Right ventricle myocardium superior (tissue), 1 donor: ENCODE data around the gene ARHGAP11A. TPM values are rescaled to one million over a fixed set of nuclear protein-coding genes. Genes with fewer than 3 reads are reported as not detected.
"Not testable (repeated sequence)": the region's sequence is repeated elsewhere in the genome, so short reads cannot be mapped to it uniquely, and the experiment has no call there.

Experiments used
- ATAC-seq: fragments of 200-7000 bp; cut with Tn5 transposase; one replicate; pipeline ENCODE4 v1.9.1; 2020; ENCODE audit warnings: mild to moderate bottlenecking; ENCODE audit not compliant: poor library complexity
- DNase-seq: peaks from one replicate; pipeline ENCODE4 v3.0.0-alpha.2; 2020
- intact Hi-C: fragments of 100-400 bp; cut with DNase I; formaldehyde crosslinking; loops from one replicate; pipeline ENCODE4 v1.11.2; 2022
- long read RNA-seq: library from polyadenylated mRNA; unstranded; transcript quantifications from one replicate; pipeline ENCODE4 v2.0.0, GENCODE V29; 2021
- total RNA-seq: library from RNA; stranded (reverse); fragmentation: NEBNext Ultra II Directional; extraction: Animal tissue kit (Norgen Biotek cat#: 25700); gene quantifications from one replicate; pipeline ENCODE4 v1.2.1, GENCODE V29; 2021
- donor health status: DM: no; HTN: yes; CAD: no; lungs with severe emphysema.

Gene ARHGAP11A
- 1.5 TPM for total RNA-seq
- long read RNA-seq, full-length matches to known transcripts = 2 of 3 reads
- long read RNA-seq, partial matches to known transcripts = 0 of 3 reads
- long read RNA-seq, other reads (novel, unspliced or antisense) = 1 of 3 reads

DNA sequence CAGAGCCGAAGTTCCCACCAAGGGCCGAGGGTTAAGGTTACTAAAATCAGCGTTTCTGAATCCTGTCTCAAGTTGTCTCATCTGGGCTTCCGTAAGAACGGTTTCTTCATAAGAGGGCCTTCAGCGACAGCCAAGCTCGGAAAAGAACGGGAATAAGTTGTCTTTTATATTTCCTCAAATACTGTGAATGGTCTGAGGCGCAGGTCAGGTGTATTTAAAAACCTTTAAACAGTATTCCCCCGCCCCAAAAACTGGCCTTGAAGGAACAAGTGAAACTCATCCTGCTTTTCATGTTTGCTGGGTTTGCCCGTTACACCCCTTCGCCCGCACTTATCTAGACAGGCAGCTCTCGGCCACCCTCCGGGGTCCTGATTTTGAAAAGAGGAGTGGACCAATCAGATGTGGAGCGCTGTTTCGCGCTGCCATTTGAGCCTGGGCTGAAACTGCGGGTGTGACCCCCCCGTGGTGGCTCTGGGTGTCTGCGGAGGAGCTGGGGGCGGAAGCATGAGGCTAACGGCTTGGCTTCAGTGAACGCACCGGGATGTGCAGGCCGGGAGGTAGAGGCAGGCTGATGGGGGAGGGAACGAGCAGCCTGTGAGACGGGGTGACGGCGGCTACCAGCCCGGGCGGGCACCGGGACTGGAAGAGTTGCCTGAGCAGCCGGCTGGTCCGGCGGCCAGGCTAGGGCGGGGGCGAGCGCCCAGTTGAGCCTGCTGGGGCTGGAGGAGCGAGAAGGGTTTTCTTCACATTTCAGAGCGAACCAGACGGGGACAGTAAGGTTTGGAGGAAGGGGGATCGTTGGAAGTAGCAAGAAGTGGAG lies at the start of gene ARHGAP11A:
Gene ARHGAP11A (plus strand): TSS at position 454 of the 820 bp plus-strand sequence. CDS start 708 bp downstream, outside the sequence.
- intact Hi-C loops = not testable (repeated sequence)
- DNase-seq (peak; percentile 86), ATAC-seq (peak; percentile 94)

GRCh38 chr15:32568988-32569387 lies 46.3 kb upstream of the ARHGAP11A start:
- intact Hi-C loops, DNase-seq, ATAC-seq: not testable (repeated sequence)

DNA sequence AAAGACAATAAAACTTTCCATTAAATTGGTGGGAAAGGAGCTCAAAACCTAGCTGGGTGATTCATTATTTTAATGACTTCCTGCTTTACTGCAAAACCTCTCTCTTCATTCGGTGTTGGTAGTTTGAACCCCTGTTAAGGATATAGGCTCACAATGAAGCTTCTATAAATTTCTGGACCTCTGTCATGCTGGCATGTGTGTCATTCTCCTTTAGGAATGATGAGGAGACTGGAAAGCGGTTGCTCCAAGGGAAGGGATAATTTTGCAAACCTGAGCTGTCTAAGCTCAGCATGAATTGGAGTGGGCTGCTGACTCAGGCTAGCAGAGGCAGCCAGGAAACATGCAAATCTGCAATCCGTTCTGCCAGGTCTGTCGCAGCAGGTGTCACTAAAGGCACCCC lies 36.8 kb upstream of the ARHGAP11A start:
- DNase-seq, ATAC-seq, intact Hi-C loops: not testable (repeated sequence)

DNA sequence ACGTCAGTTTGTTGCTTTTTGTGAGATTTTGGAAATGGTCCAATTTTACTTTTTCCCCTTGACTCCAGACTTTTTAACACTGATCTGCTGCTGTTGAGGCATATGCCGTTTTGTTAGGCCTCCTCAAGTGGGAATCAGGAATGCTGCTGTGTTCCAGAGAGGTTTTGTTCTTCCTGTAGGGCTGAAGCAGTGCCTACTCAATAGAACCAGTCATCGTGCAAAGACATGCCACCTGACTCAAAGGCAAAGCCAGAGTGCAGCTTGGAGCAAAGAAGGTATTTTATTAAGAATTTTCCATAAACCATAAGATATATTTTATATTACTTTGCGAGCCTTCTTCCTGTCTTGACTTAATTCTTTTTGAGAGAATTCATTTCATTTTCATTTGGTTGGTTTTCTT lies 29.5 kb upstream of the ARHGAP11A start:
- intact Hi-C loops, ATAC-seq, DNase-seq: not testable (repeated sequence)

DNA sequence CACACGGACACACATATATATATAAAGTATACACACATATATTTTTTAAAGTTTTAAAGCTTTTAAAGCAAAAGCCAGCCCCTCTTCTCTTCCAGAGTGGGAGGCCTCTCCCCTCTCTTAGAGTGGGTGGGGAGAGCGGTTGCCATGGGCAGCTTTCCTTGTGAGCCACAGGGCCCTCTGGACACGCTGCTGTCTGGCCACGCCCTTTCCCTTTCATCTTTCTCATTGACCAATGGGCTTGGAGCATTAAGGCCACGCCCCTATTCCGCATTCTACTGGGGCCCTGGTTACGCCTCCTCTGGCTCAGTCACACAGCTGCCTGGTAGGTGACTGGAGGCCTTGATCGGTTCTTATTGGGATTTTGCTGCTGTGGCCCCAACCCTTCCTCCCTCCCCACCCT lies 22.2 kb upstream of the ARHGAP11A start, which contains the start of gene GOLGA8N:
Gene GOLGA8N (plus strand): TSS at position 306 of the 400 bp plus-strand sequence.
- intact Hi-C loops, ATAC-seq, DNase-seq: not testable (repeated sequence)

DNA sequence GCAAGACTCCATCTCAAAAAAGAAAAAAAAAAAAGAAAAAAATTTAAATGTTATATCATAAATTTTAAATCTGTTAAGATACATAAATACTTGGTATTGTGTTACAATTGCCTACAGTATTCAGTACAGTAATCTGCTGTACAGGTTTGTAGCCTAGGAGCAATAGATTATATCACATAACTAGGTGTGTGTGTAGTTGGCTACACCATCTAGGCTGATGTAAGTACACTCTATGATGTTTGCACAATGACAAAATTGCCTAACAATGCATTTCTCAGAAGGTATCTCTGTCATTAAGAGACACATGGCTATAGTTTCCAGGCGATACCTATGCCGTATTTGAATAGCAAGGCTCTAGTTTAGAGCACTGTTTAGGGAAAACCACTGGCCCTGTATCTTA lies 5.8 kb upstream of the ARHGAP11A start:
- ATAC-seq, DNase-seq, intact Hi-C loops: not testable (repeated sequence)

DNA sequence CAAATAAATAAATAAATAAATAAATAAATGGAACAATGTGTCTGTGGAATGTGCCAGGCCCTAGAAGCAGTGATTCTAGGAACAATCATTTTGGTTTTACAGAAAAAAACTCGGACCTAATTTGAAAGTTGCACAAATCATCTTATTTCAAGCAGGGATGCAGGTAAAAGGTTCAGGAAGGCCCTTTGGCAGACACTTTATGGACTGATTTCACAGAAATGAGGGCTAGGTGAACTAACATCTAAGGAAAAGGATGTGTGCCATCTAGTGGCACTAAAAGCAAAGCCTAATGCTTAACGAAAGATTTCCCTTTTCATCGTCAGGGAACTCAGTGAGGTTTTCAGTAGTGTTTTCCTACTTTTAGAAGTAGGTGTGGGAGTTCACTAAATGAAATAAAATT lies 4.6 kb upstream of the ARHGAP11A start:
- ATAC-seq, intact Hi-C loops, DNase-seq: not testable (repeated sequence)

GRCh38 chr15:32614712-32615050 lies 623 bp upstream of the ARHGAP11A start:
- DNase-seq (peak; percentile 68), ATAC-seq (peak; percentile 87)
- intact Hi-C loops = not testable (repeated sequence)

DNA sequence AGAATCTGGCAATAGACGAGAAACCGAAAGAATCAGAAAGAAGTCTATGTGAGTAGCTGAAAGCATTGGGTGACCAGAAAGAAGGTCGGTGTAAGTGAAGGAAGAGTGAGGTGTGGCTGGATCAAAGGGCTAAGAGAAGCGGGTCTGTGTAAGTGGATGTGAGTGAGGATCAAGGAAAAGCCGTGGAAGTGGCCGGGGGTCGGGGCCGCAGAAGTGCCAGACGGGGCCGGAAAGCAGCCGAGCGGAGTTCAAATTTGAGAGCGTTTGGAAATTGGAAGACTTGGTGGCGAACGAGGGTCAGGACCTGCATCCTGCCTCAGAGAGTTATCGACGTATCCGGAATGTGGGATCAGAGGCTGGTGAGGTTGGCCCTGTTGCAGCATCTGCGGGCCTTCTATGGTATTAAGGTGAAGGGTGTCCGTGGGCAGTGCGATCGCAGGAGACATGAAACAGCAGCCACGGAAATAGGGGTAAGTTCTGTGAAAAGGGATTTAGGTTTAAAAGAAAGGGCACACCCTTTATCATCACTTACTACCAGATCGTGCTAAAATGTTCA lies 645 bp downstream of the ARHGAP11A start:
- intact Hi-C loops, DNase-seq, ATAC-seq: not testable (repeated sequence)

DNA sequence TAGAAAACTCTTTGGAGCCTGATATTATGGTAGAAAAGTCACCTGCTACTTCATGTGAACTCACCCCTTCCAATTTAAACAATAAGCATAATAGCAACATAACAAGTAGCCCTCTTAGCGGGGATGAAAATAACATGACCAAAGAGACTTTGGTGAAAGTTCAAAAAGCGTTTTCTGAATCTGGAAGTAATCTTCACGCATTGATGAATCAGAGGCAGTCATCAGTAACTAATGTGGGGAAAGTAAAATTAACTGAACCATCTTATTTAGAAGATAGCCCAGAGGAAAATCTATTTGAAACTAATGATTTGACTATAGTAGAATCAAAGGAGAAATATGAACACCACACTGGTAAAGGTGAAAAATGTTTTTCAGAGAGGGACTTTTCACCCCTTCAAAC lies 21.1 kb downstream of the ARHGAP11A start:
- ATAC-seq (no peak), DNase-seq (no peak)
- intact Hi-C loops = no loop called here

- ATAC-seq (no peak), DNase-seq (no peak)
- intact Hi-C loops = no loop called here
Observed at GRCh38 chr15:32636908-32637567, 21.7 kb downstream of the ARHGAP11A start.

DNA sequence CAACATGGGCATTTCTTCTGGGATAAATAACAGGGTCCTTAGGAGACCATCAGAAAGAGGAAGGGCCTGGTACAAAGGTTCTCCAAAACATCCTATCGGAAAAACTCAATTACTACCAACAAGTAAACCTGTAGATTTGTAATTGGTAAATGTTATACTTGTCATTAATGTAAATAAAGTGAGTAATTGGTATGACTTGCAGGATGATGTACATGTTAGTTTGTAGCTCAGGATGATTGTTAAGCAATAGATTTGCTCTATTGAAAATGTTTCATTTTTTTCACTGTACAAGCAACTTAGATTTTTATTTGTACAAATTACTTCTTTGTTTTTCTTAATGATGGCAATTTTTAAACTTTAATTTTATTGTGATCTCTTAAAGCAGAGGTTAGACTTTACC lies 22.4 kb downstream of the ARHGAP11A start:
- no peak for DNase-seq
- intact Hi-C loops = no loop called here
- ATAC-seq = no peak

DNA sequence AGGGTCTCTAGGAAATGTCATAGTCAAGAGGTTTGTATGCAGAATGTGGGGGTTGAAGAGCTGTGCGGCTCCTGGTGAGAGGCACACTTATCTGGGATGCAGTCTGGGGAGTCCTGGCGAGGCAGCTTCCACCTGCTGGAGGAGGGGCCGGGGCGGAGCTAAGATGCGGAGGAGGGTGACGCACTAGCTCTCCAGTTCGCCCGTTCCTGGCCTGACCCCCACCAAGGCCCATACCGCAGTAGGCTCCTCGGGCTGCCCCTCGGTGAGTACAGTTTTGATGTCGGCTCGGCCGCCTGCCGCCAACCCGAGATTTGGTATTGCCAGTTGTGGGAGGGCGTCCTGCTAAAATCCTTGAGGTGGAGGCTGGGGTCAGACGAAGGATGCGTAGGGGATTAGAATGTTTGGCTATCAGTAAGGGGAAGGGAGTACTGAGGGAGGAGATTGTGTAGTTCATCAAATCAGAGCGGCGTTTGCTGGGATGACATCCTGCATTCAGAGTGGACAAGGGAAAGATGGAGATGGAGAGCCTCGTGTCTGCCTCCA lies 26.3 kb downstream of the ARHGAP11A start, which contains the start of gene SCG5:
Gene SCG5 (plus strand): TSS at position 194 of the 543 bp plus-strand sequence. CDS start 1,883 bp downstream, outside the sequence.
- DNase-seq (no peak), ATAC-seq (no peak)
- intact Hi-C loops = no loop called here

- intact Hi-C loops = no loop called here
- ATAC-seq = no peak
Observed at GRCh38 chr15:32642667-32643435, 27.5 kb downstream of the ARHGAP11A start.

GRCh38 chr15:32643907-32644445 lies 28.7 kb downstream of the ARHGAP11A start:
- ATAC-seq (no peak), DNase-seq (no peak)
- intact Hi-C loops = no loop called here

More at GRCh38 chr15:32642667-32643435, 27.5 kb downstream of the ARHGAP11A start:
- no peak for DNase-seq

DNA sequence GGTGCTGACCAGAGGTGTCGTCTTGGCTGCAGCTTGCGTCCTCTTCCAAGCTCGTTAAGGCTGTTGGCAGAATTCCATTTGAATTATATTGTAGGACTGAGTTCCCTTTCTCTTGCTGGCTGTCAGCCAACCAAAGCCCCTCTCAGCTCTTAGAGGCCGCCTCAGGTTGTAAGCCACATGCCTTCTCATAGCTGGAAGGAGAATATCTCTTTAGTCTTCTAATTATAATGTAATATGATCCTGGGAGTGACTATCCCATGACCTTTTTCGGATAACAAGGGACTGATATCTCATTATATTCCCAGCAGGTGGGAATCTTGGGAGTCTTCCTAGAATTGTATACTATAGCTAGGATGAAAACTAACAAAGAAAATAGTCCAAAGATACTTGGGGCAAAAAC lies 31.0 kb downstream of the ARHGAP11A start:
- no peak for DNase-seq
- ATAC-seq = no peak
- intact Hi-C loops = no loop called here

GRCh38 chr15:32649342-32649741 lies 34.0 kb downstream of the ARHGAP11A start:
- intact Hi-C loops = no loop called here
- DNase-seq = no peak
- no peak for ATAC-seq
